ENCODE data around the gene ADGRF3.

GRCh38 chr2:26316845-26317244 is 29.7 kb downstream of the ADGRF3 start:
- TF ChIP-seq EZH2 (IDR thresholded peaks at IDR 0.05; ENCODE audit: insufficient read depth, poor library complexity, severe bottlenecking) (no peak), EZH2phosphoT487 (IDR thresholded peaks at IDR 0.05; ENCODE audit: insufficient read depth, low read depth) (no peak)

Data from GM23248 (cell line).